IMR-90 (cell line): Measurements from ENCODE around the gene ERC2. TPM values are rescaled to one million over a fixed set of nuclear protein-coding genes. Genes with fewer than 3 reads are reported as not detected.

Experiments
- ATAC-seq: fragments of 200-7000 bp; cut with Tn5 transposase; 2 replicates; pipeline ENCODE4 v1.9.1; 2020; ENCODE audit warnings: low read depth, mild to moderate bottlenecking, moderate library complexity
- BruUV-seq: library from RNA; stranded (reverse); fragments of 400-500 nt; replicated peaks from 2 replicates; lab custom pipeline; 2021; lab: Mats Ljungman, UMichigan
- CTCF ChIA-PET: fragments of 300-600 bp; formaldehyde crosslinking; extraction: SDS; loops from one replicate; lab custom pipeline; 2021; ENCODE audit warnings: antibody characterized with exemption; lab: Yijun Ruan, JAX
- POLR2A ChIA-PET: fragments of 300-600 bp; sonication (Branson Sonifier 250); formaldehyde crosslinking; loops from one replicate; lab custom pipeline; 2022; ENCODE audit warnings: antibody characterized with exemption; ENCODE audit not compliant: unreplicated experiment; lab: Charles Lee
- DNase-seq: peaks from one replicate; pipeline ENCODE4 v3.0.0; 2013
- H2AFZ ChIP-seq: replicated peaks from 2 replicates; pipeline ENCODE3; 2013; ENCODE audit warnings: low read length, mild to moderate bottlenecking; ENCODE audit not compliant: poor library complexity
- H2AK5ac ChIP-seq: 2 replicates; pipeline ENCODE4 v1.6.1; 2013; ENCODE audit warnings: low read depth, low read length, inconsistent platforms
- H2AK9ac ChIP-seq: replicated peaks from 2 replicates; pipeline ENCODE3; 2013; ENCODE audit warnings: mild to moderate bottlenecking, low read depth, low read length, moderate library complexity; ENCODE audit not compliant: poor library complexity
- H2BK120ac ChIP-seq: 2 replicates; pipeline ENCODE4 v1.6.1; 2013; ENCODE audit warnings: low read depth, low read length, inconsistent platforms
- H2BK15ac ChIP-seq: 3 replicates; pipeline ENCODE4 v1.6.1; 2013; ENCODE audit warnings: low read depth, low read length, inconsistent platforms
- H2BK20ac ChIP-seq: 2 replicates; pipeline ENCODE4 v1.6.1; 2013; ENCODE audit warnings: low read depth, mild to moderate bottlenecking, inconsistent platforms, low read length, moderate library complexity
- H2BK5ac ChIP-seq: 2 replicates; pipeline ENCODE4 v1.6.1; 2013; ENCODE audit warnings: mild to moderate bottlenecking, low read depth, low read length, inconsistent platforms; ENCODE audit not compliant: poor library complexity, severe bottlenecking
- H3K14ac ChIP-seq: replicated peaks from 2 replicates; pipeline ENCODE4 v1.6.1; 2013; ENCODE audit warnings: low read depth, low read length, inconsistent platforms
- H3K18ac ChIP-seq: 2 replicates; pipeline ENCODE4 v1.6.1; 2013; ENCODE audit warnings: low read depth, low read length, control low read depth
- H3K23ac ChIP-seq: 2 replicates; pipeline ENCODE4 v1.6.1; 2013; ENCODE audit warnings: low read depth, low read length, inconsistent platforms
- H3K27ac ChIP-seq: 2 replicates; pipeline ENCODE4 v1.5.1; 2013; ENCODE audit warnings: mild to moderate bottlenecking, control low read depth, low read length; ENCODE audit not compliant: insufficient read depth
- H3K27me3 ChIP-seq: 2 replicates; pipeline ENCODE4 v1.6.1; 2013; ENCODE audit warnings: low read length; ENCODE audit not compliant: control insufficient read depth, insufficient read depth
- H3K36me3 ChIP-seq: 2 replicates; pipeline ENCODE4 v1.6.1; 2013; ENCODE audit warnings: low read length, mixed read lengths; ENCODE audit not compliant: control insufficient read depth, insufficient read depth
- H3K4ac ChIP-seq: 2 replicates; pipeline ENCODE4 v1.6.1; 2013; ENCODE audit warnings: low read depth, low read length, inconsistent platforms
- H3K4me1 ChIP-seq: 2 replicates; pipeline ENCODE4 v1.6.1; 2013; ENCODE audit warnings: low read length, mixed read lengths; ENCODE audit not compliant: control insufficient read depth, insufficient read depth
- H3K4me2 ChIP-seq: 2 replicates; pipeline ENCODE4 v1.6.1; 2013; ENCODE audit warnings: low read depth, mild to moderate bottlenecking, control low read depth, low read length, moderate library complexity
- H3K4me3 ChIP-seq: 2 replicates; pipeline ENCODE4 v1.5.1; 2013; ENCODE audit warnings: low read depth, mild to moderate bottlenecking, control low read depth, low read length, moderate library complexity; ENCODE audit not compliant: insufficient read depth
- H3K56ac ChIP-seq: 2 replicates; pipeline ENCODE4 v1.6.1; 2013; ENCODE audit warnings: low read length, inconsistent platforms; ENCODE audit not compliant: insufficient read depth; ENCODE audit errors: extremely low read depth
- H3K79me1 ChIP-seq, 2 experiments: 2 replicates each; pipeline ENCODE4 v1.6.1; 2013; ENCODE audit warnings: low read length in 2 of 2, inconsistent platforms in 1 of 2, low read depth in 1 of 2
- H3K9ac ChIP-seq: 2 replicates; pipeline ENCODE4 v1.6.1; 2013; ENCODE audit warnings: low read depth, low read length, control low read depth
- H3K9me1 ChIP-seq: 2 replicates; pipeline ENCODE4 v1.6.1; 2013; ENCODE audit warnings: low read length, inconsistent platforms; ENCODE audit not compliant: insufficient read depth
- H3K9me3 ChIP-seq: 2 replicates; pipeline ENCODE4 v1.6.1; 2013; ENCODE audit warnings: low read length; ENCODE audit not compliant: control insufficient read depth, insufficient read depth
- H4K20me1 ChIP-seq: 2 replicates; pipeline ENCODE4 v1.6.1; 2013; ENCODE audit warnings: low read length, inconsistent platforms; ENCODE audit not compliant: insufficient read depth
- H4K5ac ChIP-seq: 2 replicates; pipeline ENCODE4 v1.6.1; 2013; ENCODE audit warnings: mild to moderate bottlenecking, low read depth, low read length, control low read depth
- H4K8ac ChIP-seq, 2 experiments: 2 replicates each; pipeline ENCODE4 v1.6.1; 2013; ENCODE audit warnings: low read depth in 2 of 2, low read length in 2 of 2, control low read depth in 1 of 2, inconsistent platforms in 1 of 2
- H4K91ac ChIP-seq: 2 replicates; pipeline ENCODE4 v1.6.1; 2013; ENCODE audit warnings: low read depth, low read length, inconsistent platforms; ENCODE audit not compliant: insufficient read depth
- CEBPB ChIP-seq: IDR thresholded peaks from 2 replicates; pipeline ENCODE4 v1.6.1; 2012; ENCODE audit warnings: low read depth, low read length, improper control_type of control experiment
- MAFK ChIP-seq: IDR thresholded peaks from 2 replicates; pipeline ENCODE4 v1.6.1; 2012; ENCODE audit warnings: low read depth, low read length, improper control_type of control experiment
- MAZ ChIP-seq: IDR thresholded peaks from 2 replicates; pipeline ENCODE4 v1.6.1; 2012; ENCODE audit warnings: low read depth, mild to moderate bottlenecking, low read length, improper control_type of control experiment, moderate library complexity, borderline replicate concordance
- dilution Hi-C: fragments of 300-500 bp; cut with HindIII; formaldehyde crosslinking; loops from one replicate; pipeline ENCODE4 v1.14.3; 2018; ENCODE audit warnings: low sequenced_read_pairs; ENCODE audit not compliant: unreplicated experiment
- in situ Hi-C: fragments of 300-500 bp; cut with MboI; formaldehyde crosslinking; loops from 3 replicates; pipeline ENCODE4 v1.14.3; 2019; ENCODE audit warnings: low sequenced_read_pairs, inconsistent platforms, mixed read lengths
- intact Hi-C: fragments of 100-400 bp; cut with micrococcal nuclease; formaldehyde crosslinking; loops from 2 replicates; pipeline ENCODE4 v1.10.0; 2022
- polyA plus RNA-seq, 3 experiments: library from polyadenylated mRNA; depleted of rRNA; stranded (reverse); fragments of >200 nt; gene quantifications; 2 replicates each; pipeline ENCODE4 v1.2.3, GENCODE V29; 2012; ENCODE audit warnings: low replicate concordance in 1 of 3
- total RNA-seq: library from RNA; depleted of rRNA; stranded (reverse); fragments of >200 nt; gene quantifications from 2 replicates; pipeline ENCODE4 v1.2.3, GENCODE V29; 2012

ERC2 gene
- total and polyA plus RNA-seq, 2 of the 4 experiments (the other 2 are of a cell fraction), result 0.17 to 0.18 TPM

DNA sequence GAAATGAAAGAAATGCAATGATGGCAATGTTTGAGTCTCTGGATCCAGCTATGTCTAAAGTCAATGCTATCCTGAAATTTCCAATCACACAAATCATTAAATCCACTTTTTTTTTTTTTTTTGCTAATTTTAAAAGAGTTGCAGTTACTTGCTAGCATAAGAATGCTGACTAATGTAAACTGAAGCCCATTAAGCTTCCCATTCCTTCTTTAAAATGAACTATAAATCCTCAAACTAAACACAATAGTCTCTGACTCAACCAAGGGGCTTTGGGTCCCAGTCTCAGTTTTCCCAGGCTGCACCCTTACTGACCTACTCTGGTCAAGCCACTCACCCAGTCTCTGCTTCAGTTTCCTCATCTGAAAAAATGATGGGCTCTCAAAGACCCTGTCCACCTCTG is 361.1 kb downstream of the ERC2 start:
- Histone ChIP-seq H3K23ac (no peak overlapping the region), H2AK9ac (no peak overlapping the region), H2BK5ac (no peak overlapping the region), H2BK120ac (no peak overlapping the region), H3K4ac (no peak overlapping the region), H4K5ac (no peak overlapping the region), H3K9me3 (no peaks in the 10 kb centered on the region), H4K8ac (no peak overlapping the region), H2AFZ (no peak overlapping the region), H3K9me1 (no peaks in the 10 kb centered on the region), H3K9ac (no peak overlapping the region), H3K27ac (no peak overlapping the region), H3K4me3 (no peak overlapping the region), H3K27me3 (peaks cover 2% of the 10 kb centered on the region; the same call in 1 of the 2 replicates), H3K4me2 (no peak overlapping the region), H3K79me1 (no peaks in the 10 kb centered on the region), H4K91ac (no peak overlapping the region), H2BK15ac (no peak overlapping the region), H3K4me1 (no peaks in the 10 kb centered on the region; the same call in 1 of the 2 replicates), H3K56ac (no peak overlapping the region), H3K14ac (no peak overlapping the region), H3K18ac (no peak overlapping the region), H3K36me3 (no peaks in the 10 kb centered on the region), H4K20me1 (no peaks in the 10 kb centered on the region), H2AK5ac (no peak overlapping the region), H2BK20ac (no peak overlapping the region)
- peak; percentile 44; the same call in 1 of the 2 replicates for ATAC-seq
- in situ Hi-C loops, result no loop called here
- CTCF ChIA-PET, result interaction anchor here (0.6 to 0.7 kb wide), 2 partner anchors 17 to 352 kb away, joined by 4 read pairs; no protein-coding TSS in a partner anchor
- DNase-seq, result no peak
- no TSS peak for BruUV-seq
- dilution Hi-C loops, result no loop called here
- TF ChIP-seq MAZ, result no peak
- peak; percentile 76 for TF ChIP-seq MAFK
- TF ChIP-seq CEBPB, result no peak
- intact Hi-C loops, result no loop called here
- POLR2A ChIA-PET, result no interaction called here
